ENCODE data around the gene GHRHR. TPM values are rescaled to one million over a fixed set of nuclear protein-coding genes. Genes with fewer than 3 reads are reported as not detected.

Gene GHRHR
- total and polyA plus RNA-seq, 2 experiments from 2014 or later = 12.2 TPM; not detected in 1

DNA sequence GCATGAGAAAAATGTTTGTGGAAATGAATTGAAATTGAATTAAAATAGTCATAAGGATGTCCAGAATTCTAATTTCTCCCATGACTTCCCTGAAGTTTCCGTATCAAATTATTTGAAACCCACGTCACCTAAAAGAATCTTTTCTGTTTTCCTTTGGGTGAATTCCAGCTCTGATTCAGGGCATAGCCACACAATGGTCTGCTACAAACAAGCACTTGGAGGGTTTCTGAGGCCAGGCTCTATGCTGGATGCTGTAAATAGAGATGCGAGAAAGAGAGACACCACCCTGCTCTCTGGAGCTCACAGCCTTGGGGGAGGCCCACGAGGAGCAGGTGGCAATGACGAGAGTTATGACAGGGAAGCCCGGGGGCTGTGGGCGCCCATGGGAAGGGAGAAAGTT, 33.6 kb downstream of the GHRHR start:
- H3K79me2 ChIP-seq = no peaks in the 10 kb centered on the region
- no peaks in the 10 kb centered on the region for H3K4me1 ChIP-seq (ENCODE audit: insufficient read depth)
- no peaks in the 10 kb centered on the region for H3K9me3 ChIP-seq (ENCODE audit: low read depth)
- H3K36me3 ChIP-seq (replicated peaks; ENCODE audit: insufficient read depth, low read depth) = no peaks in the 10 kb centered on the region
- H3K4me3 ChIP-seq = no peak overlapping the region
- WGBS (ENCODE audit: low lambda C conversion rate, missing lambda C conversion rate) = 81% methylated on average over 7 of the region's 7 CpGs
- no peaks in the 10 kb centered on the region for H4K20me1 ChIP-seq (ENCODE audit: insufficient read depth, poor library complexity, severe bottlenecking)
- H3K27me3 ChIP-seq = no peaks in the 10 kb centered on the region
- no peak overlapping the region for H2AFZ ChIP-seq
- no peak overlapping the region for H3K4me2 ChIP-seq
- DNase-seq (ENCODE audit: low spot score) = no peak
- TF ChIP-seq EZH2 (IDR thresholded peaks at IDR 0.05; ENCODE audit: borderline replicate concordance) (no peak), EZH2phosphoT487 (IDR thresholded peaks at IDR 0.05; ENCODE audit: low read depth, severe bottlenecking, unreplicated experiment) (no peak)
- TF ChIP-seq, protein P1, sequence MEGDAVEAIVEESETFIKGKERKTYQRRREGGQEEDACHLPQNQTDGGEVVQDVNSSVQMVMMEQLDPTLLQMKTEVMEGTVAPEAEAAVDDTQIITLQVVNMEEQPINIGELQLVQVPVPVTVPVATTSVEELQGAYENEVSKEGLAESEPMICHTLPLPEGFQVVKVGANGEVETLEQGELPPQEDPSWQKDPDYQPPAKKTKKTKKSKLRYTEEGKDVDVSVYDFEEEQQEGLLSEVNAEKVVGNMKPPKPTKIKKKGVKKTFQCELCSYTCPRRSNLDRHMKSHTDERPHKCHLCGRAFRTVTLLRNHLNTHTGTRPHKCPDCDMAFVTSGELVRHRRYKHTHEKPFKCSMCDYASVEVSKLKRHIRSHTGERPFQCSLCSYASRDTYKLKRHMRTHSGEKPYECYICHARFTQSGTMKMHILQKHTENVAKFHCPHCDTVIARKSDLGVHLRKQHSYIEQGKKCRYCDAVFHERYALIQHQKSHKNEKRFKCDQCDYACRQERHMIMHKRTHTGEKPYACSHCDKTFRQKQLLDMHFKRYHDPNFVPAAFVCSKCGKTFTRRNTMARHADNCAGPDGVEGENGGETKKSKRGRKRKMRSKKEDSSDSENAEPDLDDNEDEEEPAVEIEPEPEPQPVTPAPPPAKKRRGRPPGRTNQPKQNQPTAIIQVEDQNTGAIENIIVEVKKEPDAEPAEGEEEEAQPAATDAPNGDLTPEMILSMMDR (IDR thresholded peaks at IDR 0.05; ENCODE audit: poor library complexity) = no peak
- no peaks in the 10 kb centered on the region for H3K9me2 ChIP-seq (replicated peaks; ENCODE audit: insufficient read depth)
- no peak overlapping the region for H3K27ac ChIP-seq

DNA sequence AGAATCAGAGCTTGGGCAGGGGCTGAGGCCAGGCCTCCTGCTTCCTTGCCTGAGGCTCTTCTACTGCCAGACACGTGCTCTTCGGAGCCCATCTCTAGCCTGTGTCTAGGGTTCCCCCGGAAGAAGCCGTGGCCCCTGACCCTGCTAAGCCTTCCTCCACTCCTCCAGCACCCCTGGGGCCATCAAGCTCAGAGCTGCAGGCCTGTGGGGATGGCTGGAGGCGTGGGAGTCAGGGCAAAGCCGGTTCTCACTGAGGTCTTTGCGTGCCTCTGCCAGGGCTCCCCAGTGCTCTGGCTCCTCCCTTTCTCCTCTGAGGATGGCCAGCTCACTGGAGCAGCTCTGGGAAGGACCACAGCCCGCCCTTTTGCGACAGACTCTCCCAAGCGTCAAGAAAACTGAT, 34.4 kb downstream of the GHRHR start:
- 76% methylated on average over 10 of the region's 10 CpGs for WGBS (ENCODE audit: low lambda C conversion rate, missing lambda C conversion rate)
- no peak for DNase-seq (ENCODE audit: low spot score)
- no peaks in the 10 kb centered on the region for H3K9me3 ChIP-seq (ENCODE audit: low read depth)

GRCh38 chr7:31000161-31000693, 36.5 kb downstream of the GHRHR start:
- H3K27me3 ChIP-seq = no peaks in the 10 kb centered on the region
- H3K4me3 ChIP-seq = no peak overlapping the region
- TF ChIP-seq, protein P1 (IDR thresholded peaks at IDR 0.05; ENCODE audit: poor library complexity) = no peak
- TF ChIP-seq EZH2phosphoT487 (IDR thresholded peaks at IDR 0.05; ENCODE audit: low read depth, severe bottlenecking, unreplicated experiment) = no peak
- no peak for TF ChIP-seq EZH2 (IDR thresholded peaks at IDR 0.05; ENCODE audit: borderline replicate concordance)
- H3K27ac ChIP-seq = no peak overlapping the region
- no peaks in the 10 kb centered on the region for H4K20me1 ChIP-seq (ENCODE audit: insufficient read depth, poor library complexity, severe bottlenecking)
- DNase-seq (ENCODE audit: low spot score) = no peak
- no peaks in the 10 kb centered on the region for H3K9me2 ChIP-seq (replicated peaks; ENCODE audit: insufficient read depth)
- no peaks in the 10 kb centered on the region for H3K4me1 ChIP-seq (ENCODE audit: insufficient read depth)
- H3K79me2 ChIP-seq = no peaks in the 10 kb centered on the region
- H3K36me3 ChIP-seq (replicated peaks; ENCODE audit: insufficient read depth, low read depth) = no peaks in the 10 kb centered on the region
- no peak overlapping the region for H2AFZ ChIP-seq
- 77% methylated on average over 9 of the region's 9 CpGs for WGBS (ENCODE audit: low lambda C conversion rate, missing lambda C conversion rate)
- H3K9me3 ChIP-seq (ENCODE audit: low read depth) = no peaks in the 10 kb centered on the region
- no peak overlapping the region for H3K4me2 ChIP-seq

More for the DNA sequence above, 34.4 kb downstream of the GHRHR start:
- Histone ChIP-seq H3K4me2 (no peak overlapping the region), H3K4me3 (no peak overlapping the region), H3K36me3 (replicated peaks; ENCODE audit: insufficient read depth, low read depth) (no peaks in the 10 kb centered on the region), H3K9me2 (replicated peaks; ENCODE audit: insufficient read depth) (no peaks in the 10 kb centered on the region), H3K4me1 (ENCODE audit: insufficient read depth) (no peaks in the 10 kb centered on the region), H3K27me3 (no peaks in the 10 kb centered on the region), H3K79me2 (no peaks in the 10 kb centered on the region), H2AFZ (no peak overlapping the region), H3K27ac (no peak overlapping the region), H4K20me1 (ENCODE audit: insufficient read depth, poor library complexity, severe bottlenecking) (no peaks in the 10 kb centered on the region)
- TF ChIP-seq EZH2 (IDR thresholded peaks at IDR 0.05; ENCODE audit: borderline replicate concordance) (no peak), EZH2phosphoT487 (IDR thresholded peaks at IDR 0.05; ENCODE audit: low read depth, severe bottlenecking, unreplicated experiment) (no peak)
- TF ChIP-seq, protein P1 (IDR thresholded peaks at IDR 0.05; ENCODE audit: poor library complexity) = no peak

Measured in hepatocyte (in vitro differentiated cells).